Small intestine (tissue), 7 donors: ENCODE data around the gene OSBPL5. TPM values are rescaled to one million over a fixed set of nuclear protein-coding genes. Genes with fewer than 3 reads are reported as not detected.
"Not testable (repeated sequence)": the region's sequence is repeated elsewhere in the genome, so short reads cannot be mapped to it uniquely, and the experiment has no call there.

ENCODE experiments used
- DNase-seq, 2 donors: peaks; one replicate each; pipeline versions ENCODE4 v3.0.0 to v3.0.0-alpha.2; 2013
- FAIRE-seq: peaks from 2 replicates; lab custom pipeline; 2012; peaks lifted over from hg19 to GRCh38; lab: Jason Lieb, UNC
- H3K27ac ChIP-seq, 3 donors: one replicate each; pipeline ENCODE4 v1.5.1; 2013; ENCODE audit warnings: low read length in 2 of 3, mild to moderate bottlenecking in 2 of 3, control low read depth in 1 of 3, inconsistent platforms in 1 of 3, low read depth in 1 of 3, moderate library complexity in 1 of 3
- H3K27me3 ChIP-seq, 3 donors: one replicate each; pipeline ENCODE4 v1.6.1; 2013; ENCODE audit warnings: low read length in 3 of 3, inconsistent platforms in 1 of 3; ENCODE audit not compliant: control insufficient read depth in 3 of 3, insufficient read depth in 3 of 3
- H3K36me3 ChIP-seq, 3 donors: one replicate each; pipeline ENCODE4 v1.6.1; 2013; ENCODE audit warnings: low read length in 3 of 3, inconsistent platforms in 1 of 3, low read depth in 1 of 3, mild to moderate bottlenecking in 1 of 3, moderate library complexity in 1 of 3; ENCODE audit not compliant: control insufficient read depth in 3 of 3, insufficient read depth in 2 of 3
- H3K4me1 ChIP-seq, 3 donors: one replicate each; pipeline ENCODE4 v1.6.1; 2013; ENCODE audit warnings: low read length in 2 of 3, inconsistent platforms in 1 of 3, low read depth in 1 of 3, mild to moderate bottlenecking in 1 of 3, moderate library complexity in 1 of 3; ENCODE audit not compliant: control insufficient read depth in 3 of 3, insufficient read depth in 2 of 3
- H3K4me3 ChIP-seq, 3 donors: one replicate each; pipeline ENCODE4 v1.5.1; 2013; ENCODE audit warnings: low read length in 3 of 3, control low read depth in 1 of 3, inconsistent platforms in 1 of 3, low read depth in 1 of 3, mild to moderate bottlenecking in 1 of 3, moderate library complexity in 1 of 3
- H3K9me3 ChIP-seq, 2 donors: one replicate each; pipeline ENCODE4 v1.6.1; 2013; ENCODE audit warnings: low read depth in 1 of 2, low read length in 1 of 2; ENCODE audit not compliant: control insufficient read depth in 2 of 2, insufficient read depth in 1 of 2
- WGBS, 3 donors: extraction: QIAGEN DNeasy Blood & Tissue Kit; methylation state at CpG; one replicate each; pipeline ENCODE4 v1.1.7; 2013; 5-methylcytosine and 5-hydroxymethylcytosine counted together
- polyA plus RNA-seq, 4 donors: library from polyadenylated mRNA; stranded (reverse) in 3 of 4; unstranded in 1 of 4; fragments of 200-250 nt in 3 of 4; fragments of 120-200 nt in 1 of 4; gene quantifications; one replicate each; pipeline versions ENCODE4 v1.2.1 to v1.2.3, GENCODE V29; 2013
- donor health status: healthy with polysubstance abuse.
- donor health status: control.
- donor health status: control.
- donor health status: Bipolar disorder and iron deficiency.
- donor health status: healthy.

The OSBPL5 gene
- polyA plus RNA-seq, 4 donors: 1.6 to 16.3 (median 7.9) TPM

GRCh38 chr11:3170756-3171650, 5.9 kb upstream of the OSBPL5 start:
- Histone ChIP-seq H3K4me3 (no peak overlapping the region), H3K4me1 (peaks cover 0 to 14% (median 3%) of the 10 kb centered on the region in 3 donors), H3K36me3 (no peaks in the 10 kb centered on the region), H3K9me3 (peaks cover 0 to 3% of the 10 kb centered on the region in 2 donors), H3K27me3 (peaks cover 0 to 42% (median 6%) of the 10 kb centered on the region in 3 donors), H3K27ac (no peak overlapping the region)
- FAIRE-seq: no peak
- 66 to 79% (median 70%) methylated on average over 24 of the region's 24 CpGs for WGBS, 3 donors
- no peak for DNase-seq

GRCh38 chr11:3170044-3170755, 5.1 kb upstream of the OSBPL5 start:
- Histone ChIP-seq H3K4me1 (peaks cover 0 to 21% (median 3%) of the 10 kb centered on the region in 3 donors), H3K36me3 (no peaks in the 10 kb centered on the region), H3K9me3 (no peaks in the 10 kb centered on the region), H3K27me3 (peaks cover 0 to 41% (median 6%) of the 10 kb centered on the region in 3 donors), H3K27ac (no peak overlapping the region), H3K4me3 (no peak overlapping the region)
- WGBS, 3 donors: 39 to 60% (median 39%) methylated on average over 18 of the region's 18 CpGs
- no peak for FAIRE-seq
- DNase-seq: no peak

- DNase-seq (peak; percentile 12 to 33), FAIRE-seq (no peak)
- peaks cover 0 to 41% (median 6%) of the 10 kb centered on the region in 3 donors for H3K27me3 ChIP-seq
- H3K4me3 ChIP-seq: no peak overlapping the region
- no peaks in the 10 kb centered on the region for H3K36me3 ChIP-seq
- peak overlapping the region in 1 of 3 donors; percentile 42 for H3K27ac ChIP-seq
- WGBS, 3 donors: 2 to 9% (median 5%) methylated on average over 31 of the region's 31 CpGs
- H3K9me3 ChIP-seq: no peaks in the 10 kb centered on the region
- H3K4me1 ChIP-seq: peaks cover 0 to 22% (median 3%) of the 10 kb centered on the region in 3 donors
Observed at GRCh38 chr11:3169255-3170043, 4.3 kb upstream of the OSBPL5 start.

- FAIRE-seq, DNase-seq, H3K4me3 ChIP-seq, H3K36me3 ChIP-seq, H3K9me3 ChIP-seq, H3K27ac ChIP-seq: not testable (repeated sequence)
- H3K27me3 ChIP-seq: peaks cover 0 to 41% (median 6%) of the 10 kb centered on the region in 3 donors
- peaks cover 0 to 29% (median 3%) of the 10 kb centered on the region in 3 donors for H3K4me1 ChIP-seq
- WGBS, 3 donors: 70 to 77% (median 75%) methylated on average over 17 of the region's 17 CpGs
Observed at GRCh38 chr11:3168742-3169254, 3.7 kb upstream of the OSBPL5 start.

- H3K27me3 ChIP-seq: peaks cover 0 to 41% (median 6%) of the 10 kb centered on the region in 3 donors
- H3K36me3 ChIP-seq: peaks cover 0 to 3% (median 0%) of the 10 kb centered on the region in 3 donors
- DNase-seq: no peak
- H3K9me3 ChIP-seq: no peaks in the 10 kb centered on the region
- FAIRE-seq: no peak
- no peak overlapping the region for H3K4me3 ChIP-seq
- H3K27ac ChIP-seq: no peak overlapping the region
- peaks cover 0 to 31% (median 3%) of the 10 kb centered on the region in 3 donors for H3K4me1 ChIP-seq
- WGBS, 3 donors: 51 to 76% (median 57%) methylated on average over 20 of the region's 20 CpGs
Observed at GRCh38 chr11:3167143-3168119, 2.3 kb upstream of the OSBPL5 start.

GRCh38 chr11:3166268-3167142, 1.4 kb upstream of the OSBPL5 start:
- Histone ChIP-seq H3K27me3 (peaks cover 0 to 33% (median 4%) of the 10 kb centered on the region in 3 donors), H3K4me1 (peaks cover 0 to 31% (median 3%) of the 10 kb centered on the region in 3 donors), H3K36me3 (peaks cover 0 to 3% (median 0%) of the 10 kb centered on the region in 3 donors), H3K4me3 (no peak overlapping the region), H3K9me3 (no peaks in the 10 kb centered on the region), H3K27ac (no peak overlapping the region)
- FAIRE-seq (no peak), DNase-seq (peak; percentile 22 to 52)
- 65 to 86% (median 72%) methylated on average over 25 of the region's 25 CpGs for WGBS, 3 donors
